Measurements from ENCODE around the gene PRDM2.

The PRDM2 gene

DNA sequence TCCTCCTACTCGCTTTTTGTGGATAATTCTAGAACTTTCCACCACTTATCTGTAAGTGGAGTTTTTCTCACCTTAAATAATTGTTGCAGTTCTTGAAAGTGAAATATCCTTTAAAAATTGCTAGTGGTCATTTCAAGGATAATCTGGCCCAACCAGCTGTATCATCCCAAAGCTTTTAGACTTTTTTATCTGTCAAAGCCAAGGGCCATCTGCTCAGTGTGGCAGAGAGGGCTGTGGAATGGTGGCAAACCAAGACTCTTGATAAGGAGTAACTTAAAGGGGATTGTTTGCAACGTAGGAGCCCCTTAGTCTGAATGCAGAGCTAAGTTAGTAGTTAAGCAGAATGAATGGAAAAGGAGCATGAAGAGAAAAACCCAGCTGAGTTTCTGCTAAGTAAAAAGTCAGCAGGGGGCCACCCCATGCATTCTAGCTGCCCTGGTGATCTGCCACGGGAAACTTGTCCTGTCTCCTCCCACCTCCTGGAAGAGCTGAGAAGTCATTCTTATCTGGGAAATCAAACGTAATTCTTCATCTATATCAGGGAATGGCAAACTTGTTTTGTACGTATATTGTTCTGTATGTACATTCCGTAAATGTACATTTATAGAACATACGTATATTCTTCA lies 169.3 kb downstream of the PRDM2 start:
- DNase-seq = no peak

DNA sequence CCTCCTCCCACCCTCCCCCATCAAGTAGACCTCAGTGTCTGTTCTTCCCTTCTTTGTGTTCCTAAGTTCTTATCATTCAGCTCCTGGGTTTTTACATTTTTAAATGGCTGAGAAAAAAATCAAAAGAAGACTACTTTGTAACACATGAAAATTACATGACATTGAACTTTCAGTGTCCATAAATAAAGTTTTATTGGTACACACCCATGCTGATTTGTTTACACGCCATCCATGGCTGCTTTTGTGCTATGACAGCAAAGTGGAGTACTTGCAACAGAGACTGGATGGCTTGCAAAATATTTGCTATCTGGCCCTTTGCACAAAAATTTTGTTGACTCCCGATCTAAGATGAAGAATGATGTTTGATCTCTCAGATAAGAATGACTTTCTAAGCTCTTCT lies 171.4 kb downstream of the PRDM2 start:
- DNase-seq = no peak

DNA sequence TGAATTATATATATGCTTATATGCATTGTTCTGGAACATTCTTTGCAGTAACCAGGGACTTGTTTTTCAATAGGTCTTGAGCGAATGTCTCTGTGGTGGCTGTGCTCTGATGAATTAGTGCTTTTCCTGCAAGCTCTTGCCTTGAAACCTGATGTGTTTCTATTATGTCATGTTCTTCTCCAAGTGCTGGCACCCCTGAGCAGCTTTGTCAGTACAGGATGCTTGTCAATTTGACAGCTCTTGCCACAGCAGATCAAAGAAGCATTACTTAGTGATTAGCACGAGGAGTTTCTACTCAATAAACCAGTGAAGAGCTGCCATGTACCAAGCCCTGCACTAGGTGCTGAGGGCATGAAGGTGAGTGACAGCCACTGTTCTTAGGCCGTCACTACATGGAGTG lies 171.9 kb downstream of the PRDM2 start:
- DNase-seq = no peak

DNA sequence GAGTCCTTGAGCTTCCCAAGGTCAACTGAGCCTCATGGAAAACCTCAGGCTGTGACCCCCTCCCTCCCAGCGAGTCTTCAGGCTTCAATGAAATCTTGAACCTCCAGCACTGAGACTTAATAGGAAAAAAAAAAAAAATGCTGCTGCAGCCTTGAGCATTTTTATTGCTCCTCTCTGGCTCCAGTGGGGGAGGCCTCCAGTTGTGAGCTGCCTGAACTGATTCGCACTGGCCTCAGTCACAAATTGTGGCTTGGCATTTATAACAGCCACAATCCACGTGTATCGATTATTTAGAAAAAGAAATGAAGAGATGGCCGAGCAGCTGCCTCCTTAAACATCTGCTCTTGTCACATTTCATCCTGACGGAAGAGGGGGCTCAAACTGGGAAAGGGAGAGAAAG lies 173.0 kb downstream of the PRDM2 start:
- no peak for DNase-seq
